H1 (cell line): ENCODE results near the gene CNDP2.

Source experiments
- EP300 ChIP-seq, 2 experiments: IDR thresholded peaks; 1 replicate in 1 of 2; 2 replicates in 1 of 2; pipeline ENCODE4 v1.6.1; 2011 to 2012; ENCODE audit warnings: low read depth in 2 of 2, low read length in 2 of 2, mild to moderate bottlenecking in 2 of 2, borderline replicate concordance in 1 of 2, inconsistent platforms in 1 of 2, moderate library complexity in 1 of 2
- EZH2 ChIP-seq: fragments of 200-600 bp; sonication (generic); IDR thresholded peaks from 2 replicates; pipeline ENCODE4 v1.7.1; 2012; ENCODE audit warnings: low read depth, mild to moderate bottlenecking, moderate library complexity, low read length, inconsistent platforms; ENCODE audit not compliant: severe bottlenecking
- TF ChIP-seq, protein P1 (sequence below), 3 experiments: IDR thresholded peaks; 1 replicate in 2 of 3; 2 replicates in 1 of 3; pipeline versions ENCODE4 v1.5.1 to v1.6.1; 2011; ENCODE audit warnings: low read length in 3 of 3, mild to moderate bottlenecking in 3 of 3, inconsistent platforms in 2 of 3, low read depth in 1 of 3, moderate library complexity in 1 of 3; ENCODE audit not compliant: insufficient read depth in 1 of 3; ENCODE audit errors: control extremely low read depth in 1 of 3
- TF ChIP-seq, protein P2 (sequence below): IDR thresholded peaks from 2 replicates; pipeline ENCODE4 v1.6.1; 2011; ENCODE audit warnings: low read length, improper control_type of control experiment
- TF ChIP-seq, protein P3 (sequence below): IDR thresholded peaks from 2 replicates; pipeline ENCODE4 v1.6.1; 2011; ENCODE audit warnings: low read depth, mild to moderate bottlenecking, low read length; ENCODE audit not compliant: insufficient read depth

DNA sequence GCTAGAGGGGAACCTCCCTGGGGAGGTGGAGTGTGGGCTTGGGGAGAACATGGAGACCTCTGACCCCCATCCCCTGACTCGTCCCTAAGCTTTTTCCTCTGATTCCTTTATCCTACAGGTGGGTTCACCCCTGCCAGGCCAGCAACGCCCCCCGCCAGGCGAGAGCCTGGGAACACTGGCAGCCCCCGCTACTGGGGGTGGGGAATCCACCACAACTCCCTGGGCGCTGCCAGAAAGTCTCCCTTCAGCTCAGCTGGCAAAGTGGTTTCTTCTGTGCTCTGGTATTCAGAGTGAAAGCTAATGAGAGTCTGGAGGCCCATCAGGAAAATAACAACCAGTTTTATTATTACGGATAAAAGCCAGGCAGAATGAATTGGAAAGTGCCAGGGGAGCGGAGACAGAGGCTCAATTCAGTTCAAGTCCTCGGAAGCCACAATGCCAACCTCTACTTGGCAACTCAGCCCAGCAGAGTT lies 41.8 kb upstream of the CNDP2 start:
- TF ChIP-seq, protein P1, sequence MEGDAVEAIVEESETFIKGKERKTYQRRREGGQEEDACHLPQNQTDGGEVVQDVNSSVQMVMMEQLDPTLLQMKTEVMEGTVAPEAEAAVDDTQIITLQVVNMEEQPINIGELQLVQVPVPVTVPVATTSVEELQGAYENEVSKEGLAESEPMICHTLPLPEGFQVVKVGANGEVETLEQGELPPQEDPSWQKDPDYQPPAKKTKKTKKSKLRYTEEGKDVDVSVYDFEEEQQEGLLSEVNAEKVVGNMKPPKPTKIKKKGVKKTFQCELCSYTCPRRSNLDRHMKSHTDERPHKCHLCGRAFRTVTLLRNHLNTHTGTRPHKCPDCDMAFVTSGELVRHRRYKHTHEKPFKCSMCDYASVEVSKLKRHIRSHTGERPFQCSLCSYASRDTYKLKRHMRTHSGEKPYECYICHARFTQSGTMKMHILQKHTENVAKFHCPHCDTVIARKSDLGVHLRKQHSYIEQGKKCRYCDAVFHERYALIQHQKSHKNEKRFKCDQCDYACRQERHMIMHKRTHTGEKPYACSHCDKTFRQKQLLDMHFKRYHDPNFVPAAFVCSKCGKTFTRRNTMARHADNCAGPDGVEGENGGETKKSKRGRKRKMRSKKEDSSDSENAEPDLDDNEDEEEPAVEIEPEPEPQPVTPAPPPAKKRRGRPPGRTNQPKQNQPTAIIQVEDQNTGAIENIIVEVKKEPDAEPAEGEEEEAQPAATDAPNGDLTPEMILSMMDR (IDR thresholded peaks at IDR 0.05; ENCODE audit: control extremely low read depth in 1 of 3, insufficient read depth in 1 of 3, low read depth in 1 of 3, low read length in 3 of 3) = no peak
- TF ChIP-seq, protein P2, sequence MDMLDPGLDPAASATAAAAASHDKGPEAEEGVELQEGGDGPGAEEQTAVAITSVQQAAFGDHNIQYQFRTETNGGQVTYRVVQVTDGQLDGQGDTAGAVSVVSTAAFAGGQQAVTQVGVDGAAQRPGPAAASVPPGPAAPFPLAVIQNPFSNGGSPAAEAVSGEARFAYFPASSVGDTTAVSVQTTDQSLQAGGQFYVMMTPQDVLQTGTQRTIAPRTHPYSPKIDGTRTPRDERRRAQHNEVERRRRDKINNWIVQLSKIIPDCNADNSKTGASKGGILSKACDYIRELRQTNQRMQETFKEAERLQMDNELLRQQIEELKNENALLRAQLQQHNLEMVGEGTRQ = no peak
- no peak for TF ChIP-seq EZH2
- no peak for TF ChIP-seq EP300 (IDR thresholded peaks at IDR 0.05; ENCODE audit: borderline replicate concordance in 1 of 2, low read depth in 2 of 2, low read length in 2 of 2)
- TF ChIP-seq, protein P3, sequence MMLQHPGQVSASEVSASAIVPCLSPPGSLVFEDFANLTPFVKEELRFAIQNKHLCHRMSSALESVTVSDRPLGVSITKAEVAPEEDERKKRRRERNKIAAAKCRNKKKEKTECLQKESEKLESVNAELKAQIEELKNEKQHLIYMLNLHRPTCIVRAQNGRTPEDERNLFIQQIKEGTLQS = no peak
